ENCODE data around the gene AFMID.

GRCh38 chr17:78230996-78231935, 44.1 kb downstream of the AFMID start, which contains the start of gene TMEM235:
- TF ChIP-seq CTCF (IDR thresholded peaks at IDR 0.05) (no peak), POLR2A (IDR thresholded peaks at IDR 0.05) (no peak)
